ENCODE results near the gene RABGAP1.

Gene RABGAP1

DNA sequence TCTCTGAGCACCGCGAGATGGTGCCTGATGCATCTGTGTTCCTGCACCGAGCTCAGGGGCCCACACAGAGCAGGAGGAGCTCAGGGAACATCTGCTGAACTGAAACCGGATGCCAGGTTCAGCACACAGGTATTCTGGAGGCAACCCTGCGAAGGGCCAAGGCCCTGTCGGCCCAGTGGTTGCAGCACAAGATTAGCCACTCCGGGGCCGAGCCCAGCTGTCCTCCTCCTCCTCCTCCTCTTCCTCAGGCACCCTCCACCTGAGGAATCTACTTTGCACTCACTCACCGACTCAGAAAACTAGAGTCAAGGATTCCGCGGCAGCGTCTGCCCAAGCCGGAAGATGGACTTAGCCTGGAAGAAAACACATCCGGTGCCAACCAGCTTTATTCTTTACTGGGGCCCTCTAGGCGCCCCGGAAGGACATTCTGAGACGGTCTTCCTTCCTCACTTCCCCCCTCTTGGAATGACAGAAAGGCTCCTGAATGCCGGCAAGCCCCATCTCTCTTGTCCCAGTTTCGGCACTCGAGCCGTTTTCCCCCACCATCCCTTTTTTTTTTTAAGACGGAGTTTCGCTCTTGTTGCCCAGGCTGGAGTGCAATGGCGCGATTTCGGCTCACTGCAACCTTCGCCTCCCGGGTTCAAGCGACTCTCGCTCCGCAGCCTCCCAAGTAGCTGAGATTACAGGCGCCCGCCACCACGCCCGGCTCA is 27.7 kb upstream of the RABGAP1 start, which contains the start of gene ZBTB6:
TSS of gene ZBTB6 (minus strand) at position 360 of the 710 bp plus-strand sequence. CDS start 1,251 bp downstream, outside the sequence.
- H3K4me3 ChIP-seq (ENCODE audit: control insufficient read depth, low read depth, low read length) = peak within 1 kb of the TSS; percentile 94
- peak; percentile 84 for DNase-seq (ENCODE audit: low read depth)
- TF ChIP-seq, protein P1, sequence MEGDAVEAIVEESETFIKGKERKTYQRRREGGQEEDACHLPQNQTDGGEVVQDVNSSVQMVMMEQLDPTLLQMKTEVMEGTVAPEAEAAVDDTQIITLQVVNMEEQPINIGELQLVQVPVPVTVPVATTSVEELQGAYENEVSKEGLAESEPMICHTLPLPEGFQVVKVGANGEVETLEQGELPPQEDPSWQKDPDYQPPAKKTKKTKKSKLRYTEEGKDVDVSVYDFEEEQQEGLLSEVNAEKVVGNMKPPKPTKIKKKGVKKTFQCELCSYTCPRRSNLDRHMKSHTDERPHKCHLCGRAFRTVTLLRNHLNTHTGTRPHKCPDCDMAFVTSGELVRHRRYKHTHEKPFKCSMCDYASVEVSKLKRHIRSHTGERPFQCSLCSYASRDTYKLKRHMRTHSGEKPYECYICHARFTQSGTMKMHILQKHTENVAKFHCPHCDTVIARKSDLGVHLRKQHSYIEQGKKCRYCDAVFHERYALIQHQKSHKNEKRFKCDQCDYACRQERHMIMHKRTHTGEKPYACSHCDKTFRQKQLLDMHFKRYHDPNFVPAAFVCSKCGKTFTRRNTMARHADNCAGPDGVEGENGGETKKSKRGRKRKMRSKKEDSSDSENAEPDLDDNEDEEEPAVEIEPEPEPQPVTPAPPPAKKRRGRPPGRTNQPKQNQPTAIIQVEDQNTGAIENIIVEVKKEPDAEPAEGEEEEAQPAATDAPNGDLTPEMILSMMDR (conservative IDR thresholded peaks at IDR 0.05; ENCODE audit: control insufficient read depth, insufficient read depth, low read depth, low read length) = no peak

GRCh38 chr9:122918310-122918709 is 22.5 kb upstream of the RABGAP1 start:
- H3K4me3 ChIP-seq (ENCODE audit: control insufficient read depth, low read depth, low read length) = no peak overlapping the region
- TF ChIP-seq, protein P1 (conservative IDR thresholded peaks at IDR 0.05; ENCODE audit: control insufficient read depth, insufficient read depth, low read depth, low read length) = no peak
- DNase-seq (ENCODE audit: low read depth) = no peak

- DNase-seq (ENCODE audit: low read depth) = no peak
- no peak overlapping the region for H3K4me3 ChIP-seq (ENCODE audit: control insufficient read depth, low read depth, low read length)
- TF ChIP-seq, protein P1 (conservative IDR thresholded peaks at IDR 0.05; ENCODE audit: control insufficient read depth, insufficient read depth, low read depth, low read length) = no peak
These were observed 18.1 kb upstream of the RABGAP1 start for GRCh38 chr9:122922713-122923112.

- TF ChIP-seq, protein P1 (conservative IDR thresholded peaks at IDR 0.05; ENCODE audit: control insufficient read depth, insufficient read depth, low read depth, low read length) = no peak
- DNase-seq (ENCODE audit: low read depth) = no peak
These were observed 16.9 kb upstream of the RABGAP1 start for GRCh38 chr9:122923947-122924346.

DNA sequence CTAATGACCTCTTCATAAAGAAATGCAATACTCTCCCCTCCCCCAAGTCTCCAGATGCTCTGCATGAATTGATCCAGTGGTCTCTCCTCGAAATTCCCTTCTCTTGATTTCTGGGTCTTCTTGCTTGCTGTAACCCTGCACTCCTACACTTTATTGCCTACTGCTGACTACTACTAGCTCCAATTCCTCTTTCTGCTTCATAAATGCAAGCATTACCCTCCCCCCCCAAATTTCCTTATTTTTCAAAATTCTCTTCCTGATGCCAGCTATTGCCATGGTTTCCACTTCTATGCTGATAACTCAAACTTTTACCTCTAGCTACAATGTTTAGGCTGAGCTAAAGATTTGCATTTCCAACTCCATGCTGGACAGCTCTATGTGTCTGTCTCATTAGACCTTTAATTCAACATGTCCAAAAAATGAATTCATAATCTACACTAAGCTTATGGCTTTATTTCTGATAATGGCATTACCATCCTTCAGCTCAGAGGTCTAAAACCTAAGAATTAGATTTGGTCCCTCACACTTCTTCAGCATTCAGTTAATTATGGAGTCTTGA is 10.9 kb upstream of the RABGAP1 start:
- DNase-seq (ENCODE audit: low read depth) = no peak
- TF ChIP-seq, protein P1 (conservative IDR thresholded peaks at IDR 0.05; ENCODE audit: control insufficient read depth, insufficient read depth, low read depth, low read length) = no peak
- H3K4me3 ChIP-seq (ENCODE audit: control insufficient read depth, low read depth, low read length) = no peak overlapping the region

More at GRCh38 chr9:122923947-122924346, 16.9 kb upstream of the RABGAP1 start:
- H3K4me3 ChIP-seq (ENCODE audit: control insufficient read depth, low read depth, low read length) = no peak overlapping the region

DNA sequence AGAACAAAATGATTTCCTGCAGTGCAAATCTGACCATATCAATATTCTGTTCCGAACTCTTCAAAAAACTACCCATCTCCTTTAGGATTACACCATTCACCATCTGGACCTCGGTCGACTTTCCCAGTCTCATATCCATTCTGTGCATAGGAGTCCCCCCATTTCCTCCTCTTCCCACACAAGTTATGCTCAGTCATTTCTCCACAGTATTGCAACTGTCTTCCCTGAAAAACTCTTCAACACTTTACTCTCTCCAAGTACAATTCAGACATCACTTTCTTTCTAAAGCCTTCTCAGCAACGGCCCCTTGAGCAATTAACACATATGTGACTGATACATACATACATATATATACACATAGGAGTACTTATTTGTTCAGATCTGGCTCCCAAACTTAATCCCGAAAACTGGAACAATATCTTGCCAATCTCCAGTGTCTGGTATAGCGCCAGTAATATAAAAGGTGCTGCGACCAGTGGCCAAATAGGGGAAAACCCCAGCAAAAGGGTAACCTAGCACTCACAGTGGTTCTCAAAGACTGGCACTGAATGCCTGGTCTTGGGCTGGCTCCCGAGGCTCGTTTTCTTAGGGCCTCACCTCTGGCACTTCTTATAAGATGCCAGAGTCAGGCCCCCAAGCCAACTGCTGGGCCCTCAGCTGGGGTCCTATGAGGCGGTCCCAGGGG is 10.1 kb upstream of the RABGAP1 start:
- H3K4me3 ChIP-seq (ENCODE audit: control insufficient read depth, low read depth, low read length) = peak overlapping the region; percentile 96
- DNase-seq (ENCODE audit: low read depth) = no peak
- TF ChIP-seq, protein P1 (conservative IDR thresholded peaks at IDR 0.05; ENCODE audit: control insufficient read depth, insufficient read depth, low read depth, low read length) = no peak
